ENCODE measurements around the gene PHIP. TPM values are rescaled to one million over a fixed set of nuclear protein-coding genes. Genes with fewer than 3 reads are reported as not detected.

The PHIP gene
- total RNA-seq, 2 donors from 2014 or later: 42.5 to 44.4 TPM

Other genes starting within 250 kb of the PHIP start
- 1 to 10 TPM; 1.1 to 2.4 TPM for gene IRAK1BP1, start 210.7 kb downstream of the PHIP start, total RNA-seq
- gene HMGN3, start 156.4 kb upstream of the PHIP start, total RNA-seq: 10 to 100 TPM; 25.0 to 31.5 TPM